H9 (cell line): ENCODE measurements around the gene NUP205. TPM values are rescaled to one million over a fixed set of nuclear protein-coding genes. Genes with fewer than 3 reads are reported as not detected.

Experiments
- DNase-seq: peaks from one replicate; pipeline ENCODE4 v3.0.0-alpha.2; 2017
- H2AFZ ChIP-seq: one replicate; pipeline ENCODE4 v1.6.1; 2013; ENCODE audit warnings: mild to moderate bottlenecking, low read length, control low read depth, moderate library complexity
- H2AK5ac ChIP-seq: 2 replicates; pipeline ENCODE4 v1.6.1; 2013; ENCODE audit warnings: low read length, control low read depth, mixed read lengths; ENCODE audit not compliant: insufficient read length
- H2BK120ac ChIP-seq: one replicate; pipeline ENCODE4 v1.6.1; 2013; ENCODE audit warnings: low read depth, mild to moderate bottlenecking, low read length, control low read depth, inconsistent platforms; ENCODE audit not compliant: poor library complexity, severe bottlenecking
- H2BK12ac ChIP-seq: 2 replicates; pipeline ENCODE4 v1.6.1; 2013; ENCODE audit warnings: low read length, control low read depth, mixed read lengths, low read depth; ENCODE audit not compliant: insufficient read length
- H2BK15ac ChIP-seq: 2 replicates; pipeline ENCODE4 v1.6.1; 2013; ENCODE audit warnings: low read depth, low read length, control low read depth
- H2BK20ac ChIP-seq: one replicate; pipeline ENCODE4 v1.6.1; 2013; ENCODE audit warnings: low read depth, mild to moderate bottlenecking, low read length, control low read depth, inconsistent platforms; ENCODE audit not compliant: poor library complexity, severe bottlenecking
- H2BK5ac ChIP-seq: 2 replicates; pipeline ENCODE4 v1.6.1; 2013; ENCODE audit warnings: low read length, control low read depth, mixed read lengths; ENCODE audit not compliant: insufficient read length
- H3K14ac ChIP-seq: 2 replicates; pipeline ENCODE4 v1.6.1; 2013; ENCODE audit warnings: low read length, control low read depth; ENCODE audit not compliant: insufficient read depth
- H3K18ac ChIP-seq: 2 replicates; pipeline ENCODE4 v1.6.1; 2013; ENCODE audit warnings: low read depth, mild to moderate bottlenecking, mixed read lengths, low read length, control low read depth; ENCODE audit not compliant: insufficient read length
- H3K23ac ChIP-seq: 2 replicates; pipeline ENCODE4 v1.6.1; 2013; ENCODE audit warnings: low read length, control low read depth, mixed read lengths, low read depth; ENCODE audit not compliant: insufficient read length
- H3K23me2 ChIP-seq: 2 replicates; pipeline ENCODE4 v1.6.1; 2013; ENCODE audit warnings: low read depth, mild to moderate bottlenecking, mixed read lengths, low read length, control low read depth; ENCODE audit not compliant: insufficient read length, poor library complexity, severe bottlenecking
- H3K27ac ChIP-seq: 2 replicates; pipeline ENCODE4 v1.5.1; 2013; ENCODE audit warnings: low read length, control low read depth, mixed read lengths, low read depth; ENCODE audit not compliant: insufficient read length
- H3K27me3 ChIP-seq: 2 replicates; pipeline ENCODE4 v1.6.1; 2013; ENCODE audit warnings: low read length, control low read depth, inconsistent platforms; ENCODE audit not compliant: insufficient read depth
- H3K4ac ChIP-seq: 2 replicates; pipeline ENCODE4 v1.6.1; 2013; ENCODE audit warnings: low read depth, mild to moderate bottlenecking, control low read depth, inconsistent platforms, low read length, moderate library complexity
- H3K4me1 ChIP-seq: 2 replicates; pipeline ENCODE4 v1.6.1; 2013; ENCODE audit warnings: low read length, control low read depth, inconsistent platforms; ENCODE audit not compliant: insufficient read depth
- H3K4me2 ChIP-seq: 2 replicates; pipeline ENCODE4 v1.6.1; 2013; ENCODE audit warnings: low read length, control low read depth, mixed read lengths; ENCODE audit not compliant: insufficient read length, insufficient read depth
- H3K56ac ChIP-seq: 2 replicates; pipeline ENCODE4 v1.6.1; 2013; ENCODE audit warnings: low read depth, mild to moderate bottlenecking, mixed read lengths, low read length, control low read depth; ENCODE audit not compliant: insufficient read length
- H3K79me1 ChIP-seq: 2 replicates; pipeline ENCODE4 v1.6.1; 2013; ENCODE audit warnings: low read depth, mild to moderate bottlenecking, moderate library complexity, low read length, control low read depth, inconsistent platforms; ENCODE audit not compliant: insufficient read depth, poor library complexity, severe bottlenecking
- H3K79me2 ChIP-seq: 2 replicates; pipeline ENCODE4 v1.6.1; 2013; ENCODE audit warnings: low read length, control low read depth, inconsistent platforms; ENCODE audit not compliant: insufficient read depth
- H3K9ac ChIP-seq: 2 replicates; pipeline ENCODE4 v1.6.1; 2013; ENCODE audit warnings: low read length, control low read depth, mixed read lengths; ENCODE audit not compliant: insufficient read length; ENCODE audit errors: extremely low read depth
- H3K9me3 ChIP-seq: one replicate; pipeline ENCODE4 v1.6.1; 2013; ENCODE audit warnings: low read depth, low read length, inconsistent platforms; ENCODE audit not compliant: control insufficient read depth
- H3T11ph ChIP-seq: one replicate; pipeline ENCODE4 v1.6.1; 2013; ENCODE audit warnings: mild to moderate bottlenecking, low read length, control low read depth, inconsistent platforms
- H4K20me1 ChIP-seq: one replicate; pipeline ENCODE4 v1.6.1; 2013; ENCODE audit not compliant: control insufficient read depth, insufficient read length, insufficient read depth
- H4K5ac ChIP-seq: 2 replicates; pipeline ENCODE4 v1.6.1; 2013; ENCODE audit warnings: low read depth, mild to moderate bottlenecking, mixed read lengths, low read length, control low read depth; ENCODE audit not compliant: insufficient read length
- H4K8ac ChIP-seq: replicated peaks from 2 replicates; pipeline ENCODE4 v1.6.1; 2013; ENCODE audit warnings: low read length, control low read depth, mixed read lengths, low read depth; ENCODE audit not compliant: insufficient read length
- H4K91ac ChIP-seq: 2 replicates; pipeline ENCODE4 v1.6.1; 2013; ENCODE audit warnings: low read depth, mild to moderate bottlenecking, moderate library complexity, mixed read lengths, low read length, control low read depth; ENCODE audit not compliant: insufficient read length
- H3K27ac Mint-ChIP-seq, 3 experiments: 2 replicates in 2 of 3; 3 replicates in 1 of 3; pipeline ENCODE4 v1.8.0; 2020 to 2021; ENCODE audit warnings: mixed read lengths in 3 of 3, mild to moderate bottlenecking in 1 of 3, moderate library complexity in 1 of 3
- H3K27me3 Mint-ChIP-seq: 2 replicates; pipeline ENCODE4 v1.8.0; 2021; ENCODE audit warnings: low read depth, mild to moderate bottlenecking, moderate library complexity, mixed read lengths
- H3K36me3 Mint-ChIP-seq, 3 experiments: 2 replicates in 2 of 3; 3 replicates in 1 of 3; pipeline ENCODE4 v1.8.0; 2020 to 2021; ENCODE audit warnings: low read depth in 3 of 3, mixed read lengths in 3 of 3; ENCODE audit not compliant: insufficient read depth in 1 of 3
- H3K4me1 Mint-ChIP-seq, 2 experiments: 2 replicates each; pipeline ENCODE4 v1.8.0; 2020; ENCODE audit warnings: mixed read lengths in 2 of 2
- H3K4me3 Mint-ChIP-seq, 2 experiments: 2 replicates in 1 of 2; 3 replicates in 1 of 2; pipeline ENCODE4 v1.8.0; 2020 to 2021; ENCODE audit warnings: mild to moderate bottlenecking in 2 of 2, mixed read lengths in 2 of 2, moderate library complexity in 1 of 2
- H3K9me3 Mint-ChIP-seq, 2 experiments: 2 replicates in 1 of 2; 3 replicates in 1 of 2; pipeline ENCODE4 v1.8.0; 2020; ENCODE audit warnings: mild to moderate bottlenecking in 2 of 2, mixed read lengths in 2 of 2, moderate library complexity in 1 of 2
- WGBS: extraction: QIAGEN DNeasy Blood & Tissue Kit; methylation state at CpG from one replicate; pipeline ENCODE4 v1.1.7; 2013; ENCODE audit warnings: missing lambda C conversion rate, low lambda C conversion rate, mixed read lengths; ENCODE audit not compliant: insufficient read length; ENCODE audit errors: extremely low coverage; 5-methylcytosine and 5-hydroxymethylcytosine counted together
- total RNA-seq: library from RNA; stranded (reverse); gene quantifications from 2 replicates; pipeline ENCODE4 v1.2.1, GENCODE V29; 2021
- TF ChIP-seq, protein P1 (sequence below): fragments of 200-600 bp; sonication (generic); conservative IDR thresholded peaks from 3 replicates; pipeline ENCODE4 v1.8.0; 2021; ENCODE audit warnings: antibody characterized with exemption, mild to moderate bottlenecking

Gene NUP205
- total RNA-seq, 1 experiment from 2014 or later = 158 TPM

- Histone ChIP-seq H3K14ac (no peak overlapping the region), H3K79me1 (no peaks in the 10 kb centered on the region), H3K56ac (no peak overlapping the region), H4K20me1 (no peaks in the 10 kb centered on the region), H3K18ac (no peak overlapping the region), H3K23ac (no peak overlapping the region), H3T11ph (no peak overlapping the region), H2AFZ (no peak overlapping the region), H3K79me2 (no peaks in the 10 kb centered on the region), H3K4ac (no peak overlapping the region), H3K27ac (no peak overlapping the region), H3K9ac (no peak overlapping the region), H3K4me1 (no peaks in the 10 kb centered on the region), H2BK5ac (no peak overlapping the region), H3K27me3 (no peaks in the 10 kb centered on the region), H4K5ac (no peak overlapping the region), H2BK15ac (no peak overlapping the region), H2BK12ac (no peak overlapping the region), H3K23me2 (no peaks in the 10 kb centered on the region), H2BK120ac (no peak overlapping the region), H3K9me3 (no peaks in the 10 kb centered on the region), H4K91ac (no peak overlapping the region), H2BK20ac (no peak overlapping the region), H2AK5ac (no peak overlapping the region), H3K4me2 (no peak overlapping the region), H4K8ac (no peak overlapping the region)
- WGBS = no CpG with 5 or more reads among the region's 6 CpGs
- Mint-ChIP-seq H3K9me3 (no peaks in the 10 kb centered on the region), H3K27ac (no peak overlapping the region), H3K4me3 (no peak overlapping the region), H3K27me3 (no peaks in the 10 kb centered on the region), H3K36me3 (peaks cover 40 to 94% (median 81%) of the 10 kb centered on the region in 3 experiments), H3K4me1 (no peaks in the 10 kb centered on the region)
- DNase-seq = no peak
- TF ChIP-seq, protein P1, sequence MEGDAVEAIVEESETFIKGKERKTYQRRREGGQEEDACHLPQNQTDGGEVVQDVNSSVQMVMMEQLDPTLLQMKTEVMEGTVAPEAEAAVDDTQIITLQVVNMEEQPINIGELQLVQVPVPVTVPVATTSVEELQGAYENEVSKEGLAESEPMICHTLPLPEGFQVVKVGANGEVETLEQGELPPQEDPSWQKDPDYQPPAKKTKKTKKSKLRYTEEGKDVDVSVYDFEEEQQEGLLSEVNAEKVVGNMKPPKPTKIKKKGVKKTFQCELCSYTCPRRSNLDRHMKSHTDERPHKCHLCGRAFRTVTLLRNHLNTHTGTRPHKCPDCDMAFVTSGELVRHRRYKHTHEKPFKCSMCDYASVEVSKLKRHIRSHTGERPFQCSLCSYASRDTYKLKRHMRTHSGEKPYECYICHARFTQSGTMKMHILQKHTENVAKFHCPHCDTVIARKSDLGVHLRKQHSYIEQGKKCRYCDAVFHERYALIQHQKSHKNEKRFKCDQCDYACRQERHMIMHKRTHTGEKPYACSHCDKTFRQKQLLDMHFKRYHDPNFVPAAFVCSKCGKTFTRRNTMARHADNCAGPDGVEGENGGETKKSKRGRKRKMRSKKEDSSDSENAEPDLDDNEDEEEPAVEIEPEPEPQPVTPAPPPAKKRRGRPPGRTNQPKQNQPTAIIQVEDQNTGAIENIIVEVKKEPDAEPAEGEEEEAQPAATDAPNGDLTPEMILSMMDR = peak; percentile 79
These were observed 87.7 kb downstream of the NUP205 start for GRCh38 chr7:135645296-135645904.
